OCI-LY7 (cell line): ENCODE data around the gene GLIS1. TPM values are rescaled to one million over a fixed set of nuclear protein-coding genes. Genes with fewer than 3 reads are reported as not detected.

Experiments
- BruUV-seq: library from RNA; stranded (reverse); fragments of 400-500 nt; replicated peaks from 2 replicates; lab custom pipeline; 2021; lab: Mats Ljungman, UMichigan
- CTCF ChIA-PET: fragments of 300-600 bp; sonication (Branson Sonifier 250); formaldehyde crosslinking; loops from one replicate; lab custom pipeline; 2022; ENCODE audit warnings: antibody characterized with exemption; ENCODE audit not compliant: unreplicated experiment; lab: Charles Lee
- POLR2A ChIA-PET: fragments of 300-600 bp; sonication (Branson Sonifier 250); formaldehyde crosslinking; loops from one replicate; lab custom pipeline; 2022; ENCODE audit warnings: antibody characterized with exemption; lab: Charles Lee
- DNase-seq: peaks from one replicate; pipeline ENCODE4 v3.0.0-alpha.2; 2015; ENCODE audit warnings: low spot score
- H2AFZ ChIP-seq: fragments of 200-600 bp; sonication (generic), shearing (Covaris generic); 2 replicates; pipeline ENCODE4 v1.6.1; 2014; ENCODE audit warnings: mild to moderate bottlenecking, antibody characterized with exemption, low read length, moderate library complexity
- H3K27ac ChIP-seq: fragments of 200-600 bp; sonication (generic); 2 replicates; pipeline ENCODE4 v1.5.1; 2014; ENCODE audit warnings: mixed run types, low read depth, mild to moderate bottlenecking, moderate library complexity, low read length, inconsistent platforms; ENCODE audit not compliant: poor library complexity, severe bottlenecking
- H3K36me3 ChIP-seq: fragments of 200-600 bp; sonication (generic); 2 replicates; pipeline ENCODE4 v1.6.1; 2014; ENCODE audit warnings: mild to moderate bottlenecking, antibody characterized with exemption, low read length, moderate library complexity, mixed read lengths; ENCODE audit not compliant: insufficient read depth
- H3K4me1 ChIP-seq: fragments of 200-600 bp; sonication (generic); 2 replicates; pipeline ENCODE4 v1.5.1; 2014; ENCODE audit warnings: mild to moderate bottlenecking, low read length; ENCODE audit not compliant: insufficient read depth, poor library complexity, severe bottlenecking
- H3K4me2 ChIP-seq: fragments of 200-600 bp; sonication (generic); 2 replicates; pipeline ENCODE4 v1.6.1; 2014; ENCODE audit warnings: mild to moderate bottlenecking, low read length
- H3K4me3 ChIP-seq: fragments of 200-600 bp; sonication (generic); 2 replicates; pipeline ENCODE4 v1.5.1; 2014; ENCODE audit warnings: mild to moderate bottlenecking, low read depth, low read length; ENCODE audit not compliant: poor library complexity, severe bottlenecking
- H3K79me2 ChIP-seq: fragments of 200-600 bp; sonication (generic); 2 replicates; pipeline ENCODE4 v1.6.1; 2016; ENCODE audit warnings: low read depth, mild to moderate bottlenecking, low read length, moderate library complexity, mixed read lengths; ENCODE audit not compliant: insufficient read depth
- H3K9me2 ChIP-seq: fragments of 200-600 bp; sonication (generic); 2 replicates; pipeline ENCODE4 v1.6.1; 2016; ENCODE audit warnings: mild to moderate bottlenecking, low read length, mixed read lengths; ENCODE audit not compliant: insufficient read depth
- H3K9me3 ChIP-seq: fragments of 200-600 bp; sonication (generic); 2 replicates; pipeline ENCODE4 v1.6.1; 2014; ENCODE audit warnings: mild to moderate bottlenecking, mixed run types, low read length, mixed read lengths
- H4K20me1 ChIP-seq: fragments of 200-600 bp; sonication (generic); 2 replicates; pipeline ENCODE4 v1.6.1; 2014; ENCODE audit warnings: mild to moderate bottlenecking, antibody characterized with exemption, low read length, moderate library complexity, mixed read lengths; ENCODE audit not compliant: insufficient read depth
- EZH2phosphoT487 ChIP-seq: fragments of 200-600 bp; sonication (generic); IDR thresholded peaks from 2 replicates; pipeline ENCODE4 v1.6.1; 2018; ENCODE audit warnings: low read depth, borderline replicate concordance, mild to moderate bottlenecking, mixed run types, antibody characterized with exemption, low read length, moderate library complexity, mixed read lengths
- intact Hi-C: fragments of 100-400 bp; cut with micrococcal nuclease; formaldehyde crosslinking; loops from one replicate; pipeline ENCODE4 v1.10.0; 2022; ENCODE audit not compliant: unreplicated experiment
- total RNA-seq, 2 experiments: library from RNA; depleted of rRNA in 1 of 2; stranded (reverse); fragments of >200 nt in 1 of 2; shearing (Covaris generic) in 1 of 2; gene quantifications; 2 replicates each; pipeline ENCODE4 v1.2.3, GENCODE V29; 2014 to 2022
- TF ChIP-seq, protein P1 (sequence below): fragments of 200-600 bp; sonication (generic); conservative IDR thresholded peaks from 2 replicates; pipeline ENCODE4 v1.5.1; 2014; ENCODE audit warnings: mild to moderate bottlenecking, antibody characterized with exemption, low read length, moderate library complexity, mixed read lengths

The GLIS1 gene
- total RNA-seq, 2 experiments from 2014 or later = not detected

DNA sequence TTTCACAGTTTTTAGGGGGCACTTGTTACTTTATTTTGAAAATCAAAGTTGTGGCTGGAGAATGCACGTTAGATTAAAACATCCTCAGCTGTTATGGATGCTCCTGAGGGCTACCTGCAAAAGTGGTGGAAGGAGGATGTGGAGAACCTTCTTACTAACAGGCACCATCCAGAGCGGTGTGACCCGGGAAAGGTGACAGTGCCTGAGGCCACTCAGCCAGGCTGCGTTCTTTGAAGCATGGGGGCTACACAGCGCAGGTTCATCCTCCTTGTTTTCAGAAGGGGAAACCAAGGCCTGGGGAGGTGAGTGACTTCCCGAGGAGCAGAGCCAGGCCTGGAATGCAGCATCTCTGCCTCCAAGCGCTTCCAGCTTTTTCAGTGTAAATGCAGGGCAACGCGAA, 255.8 kb downstream of the GLIS1 start:
- Histone ChIP-seq H4K20me1 (no peaks in the 10 kb centered on the region), H3K36me3 (no peaks in the 10 kb centered on the region), H3K27ac (no peak overlapping the region), H3K4me1 (no peaks in the 10 kb centered on the region), H3K79me2 (no peaks in the 10 kb centered on the region), H3K9me3 (no peaks in the 10 kb centered on the region), H3K4me3 (no peak overlapping the region), H3K4me2 (no peak overlapping the region), H3K9me2 (no peaks in the 10 kb centered on the region), H2AFZ (no peak overlapping the region)
- no TSS peak for BruUV-seq
- ChIA-PET POLR2A (no interaction called here), CTCF (interaction anchor here (1.1 kb wide), 1 partner anchor 208 kb away, joined by 3 read pairs; no protein-coding TSS in a partner anchor)
- intact Hi-C loops = no loop called here
- TF ChIP-seq EZH2phosphoT487 = no peak
- TF ChIP-seq, protein P1, sequence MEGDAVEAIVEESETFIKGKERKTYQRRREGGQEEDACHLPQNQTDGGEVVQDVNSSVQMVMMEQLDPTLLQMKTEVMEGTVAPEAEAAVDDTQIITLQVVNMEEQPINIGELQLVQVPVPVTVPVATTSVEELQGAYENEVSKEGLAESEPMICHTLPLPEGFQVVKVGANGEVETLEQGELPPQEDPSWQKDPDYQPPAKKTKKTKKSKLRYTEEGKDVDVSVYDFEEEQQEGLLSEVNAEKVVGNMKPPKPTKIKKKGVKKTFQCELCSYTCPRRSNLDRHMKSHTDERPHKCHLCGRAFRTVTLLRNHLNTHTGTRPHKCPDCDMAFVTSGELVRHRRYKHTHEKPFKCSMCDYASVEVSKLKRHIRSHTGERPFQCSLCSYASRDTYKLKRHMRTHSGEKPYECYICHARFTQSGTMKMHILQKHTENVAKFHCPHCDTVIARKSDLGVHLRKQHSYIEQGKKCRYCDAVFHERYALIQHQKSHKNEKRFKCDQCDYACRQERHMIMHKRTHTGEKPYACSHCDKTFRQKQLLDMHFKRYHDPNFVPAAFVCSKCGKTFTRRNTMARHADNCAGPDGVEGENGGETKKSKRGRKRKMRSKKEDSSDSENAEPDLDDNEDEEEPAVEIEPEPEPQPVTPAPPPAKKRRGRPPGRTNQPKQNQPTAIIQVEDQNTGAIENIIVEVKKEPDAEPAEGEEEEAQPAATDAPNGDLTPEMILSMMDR = no peak
- DNase-seq = no peak

DNA sequence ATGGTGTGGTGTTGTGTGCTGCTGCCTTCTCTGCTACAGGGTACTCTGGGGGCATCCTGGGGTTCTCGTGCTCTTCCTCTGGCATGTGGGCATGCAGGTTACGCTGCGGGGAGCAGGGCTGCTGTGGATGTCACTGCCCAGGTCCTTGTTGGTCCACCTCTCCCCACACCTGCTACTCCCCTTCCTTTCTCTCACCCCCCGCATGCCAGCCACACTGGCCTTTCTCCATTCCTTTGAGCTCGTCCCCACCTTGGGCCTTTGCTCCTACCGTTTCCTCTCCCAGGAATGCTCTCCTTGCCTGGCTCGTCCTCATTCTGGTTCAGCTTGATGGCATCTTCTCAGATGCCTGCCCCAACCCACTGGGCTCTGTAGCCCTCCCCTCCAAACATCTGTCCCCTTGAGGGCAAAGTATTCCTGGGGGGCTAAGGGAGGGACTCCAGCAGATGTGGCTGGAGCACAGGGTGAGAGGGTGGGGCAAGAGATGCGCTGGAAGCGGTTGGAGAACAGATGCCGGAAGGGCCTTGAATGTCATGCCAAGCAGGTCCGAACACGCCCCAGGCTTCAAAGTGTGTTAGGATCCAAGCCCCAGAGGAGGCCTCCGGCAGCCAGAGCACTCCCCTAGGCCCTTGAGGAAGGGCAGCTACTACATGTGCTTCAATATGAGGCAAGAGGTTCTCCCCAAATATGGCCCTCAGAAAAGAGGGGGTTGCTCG, 256.4 kb downstream of the GLIS1 start:
- Histone ChIP-seq H3K79me2 (no peaks in the 10 kb centered on the region), H4K20me1 (no peaks in the 10 kb centered on the region), H3K4me1 (no peaks in the 10 kb centered on the region), H3K4me2 (no peak overlapping the region), H3K9me3 (no peaks in the 10 kb centered on the region), H3K9me2 (no peaks in the 10 kb centered on the region), H3K36me3 (no peaks in the 10 kb centered on the region), H3K4me3 (no peak overlapping the region), H2AFZ (no peak overlapping the region), H3K27ac (no peak overlapping the region)
- intact Hi-C loops = no loop called here
- BruUV-seq = no TSS peak
- ChIA-PET POLR2A (no interaction called here), CTCF (interaction anchor here (1.1 kb wide), 1 partner anchor 209 kb away, joined by 3 read pairs; no protein-coding TSS in a partner anchor)
- TF ChIP-seq, protein P1 = no peak
- no peak for TF ChIP-seq EZH2phosphoT487
- DNase-seq = no peak

DNA sequence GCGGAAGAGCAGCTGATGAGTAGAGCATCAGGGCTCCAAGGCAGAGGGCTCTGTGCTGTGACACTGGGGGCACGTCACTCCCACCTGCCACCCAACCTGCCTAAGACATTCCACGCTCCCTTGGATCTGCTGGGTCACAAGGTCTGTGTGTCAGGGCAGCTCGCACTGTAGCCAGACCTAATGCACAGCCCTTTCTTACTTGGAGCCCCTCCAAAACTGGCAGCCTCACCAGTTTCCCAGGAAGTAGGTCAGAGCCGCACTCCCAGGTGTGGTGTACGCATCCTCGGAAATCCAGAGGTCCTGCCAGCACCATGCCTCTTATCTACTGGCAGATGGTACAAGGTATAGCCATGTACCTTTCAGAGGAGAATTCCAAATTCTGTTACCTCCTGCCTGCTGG, 257.5 kb downstream of the GLIS1 start:
- POLR2A ChIA-PET = no interaction called here
- no peak for DNase-seq
- intact Hi-C loops = no loop called here

More for the DNA sequence above, 257.5 kb downstream of the GLIS1 start:
- Histone ChIP-seq H3K9me2 (no peaks in the 10 kb centered on the region), H3K27ac (no peak overlapping the region), H3K9me3 (no peaks in the 10 kb centered on the region), H4K20me1 (no peaks in the 10 kb centered on the region), H3K4me2 (no peak overlapping the region), H3K79me2 (no peaks in the 10 kb centered on the region), H3K4me3 (no peak overlapping the region), H3K4me1 (no peaks in the 10 kb centered on the region), H3K36me3 (no peaks in the 10 kb centered on the region), H2AFZ (no peak overlapping the region)
- no TSS peak for BruUV-seq
- TF ChIP-seq, protein P1 = no peak
- no peak for TF ChIP-seq EZH2phosphoT487
- CTCF ChIA-PET = no interaction called here
